Ascending aorta (tissue), 2 donors: ENCODE results near the gene FBXL17. TPM values are rescaled to one million over a fixed set of nuclear protein-coding genes. Genes with fewer than 3 reads are reported as not detected.
"Not testable (repeated sequence)": the region's sequence is repeated elsewhere in the genome, so short reads cannot be mapped to it uniquely, and the experiment has no call there.

ENCODE experiments used
- DNase-seq, 2 donors: peaks; one replicate each; pipeline ENCODE4 v3.0.0-alpha.2; 2019; ENCODE audit warnings: low spot score in 2 of 2
- H3K27ac ChIP-seq, 2 donors: fragments of 200-600 bp; sonication (generic); one replicate each; pipeline ENCODE4 v1.5.1; 2016 to 2017; ENCODE audit warnings: mild to moderate bottlenecking in 1 of 2
- H3K27me3 ChIP-seq: fragments of 200-600 bp; sonication (generic); one replicate; pipeline ENCODE4 v1.5.1; 2017
- H3K36me3 ChIP-seq, 2 donors: fragments of 200-600 bp; sonication (generic); one replicate each; pipeline ENCODE4 v1.5.1; 2016
- H3K4me1 ChIP-seq, 2 donors: fragments of 200-600 bp; sonication (generic); one replicate each; pipeline ENCODE4 v1.5.1; 2016 to 2017; ENCODE audit warnings: mild to moderate bottlenecking in 1 of 2
- H3K4me3 ChIP-seq, 2 donors: fragments of 200-600 bp; sonication (generic); one replicate each; pipeline ENCODE4 v1.5.1; 2016 to 2017; ENCODE audit warnings: mild to moderate bottlenecking in 1 of 2
- H3K9me3 ChIP-seq, 2 donors: fragments of 200-600 bp; sonication (generic); one replicate each; pipeline ENCODE4 v1.5.1; 2016
- intact Hi-C: fragments of 100-400 bp; cut with DNase I; formaldehyde crosslinking; loops from one replicate; pipeline ENCODE4 v1.15.1; 2023
- total RNA-seq: library from RNA; depleted of rRNA; stranded (reverse); fragments of >200 nt; gene quantifications from one replicate; pipeline ENCODE4 v1.1.0, GENCODE V29; 2016
- TF ChIP-seq, protein P1 (sequence below), 3 experiments: fragments of 200-600 bp in 2 of 3; fragments of 450-650 bp in 1 of 3; sonication (generic) in 2 of 3; IDR thresholded peaks; one replicate each; pipeline ENCODE4 v1.5.1; 2016 to 2019; ENCODE audit warnings: antibody characterized with exemption in 3 of 3, mild to moderate bottlenecking in 1 of 3, moderate library complexity in 1 of 3

FBXL17 gene
- total RNA-seq, 1 donor from 2014 or later, result 13.6 TPM

DNA sequence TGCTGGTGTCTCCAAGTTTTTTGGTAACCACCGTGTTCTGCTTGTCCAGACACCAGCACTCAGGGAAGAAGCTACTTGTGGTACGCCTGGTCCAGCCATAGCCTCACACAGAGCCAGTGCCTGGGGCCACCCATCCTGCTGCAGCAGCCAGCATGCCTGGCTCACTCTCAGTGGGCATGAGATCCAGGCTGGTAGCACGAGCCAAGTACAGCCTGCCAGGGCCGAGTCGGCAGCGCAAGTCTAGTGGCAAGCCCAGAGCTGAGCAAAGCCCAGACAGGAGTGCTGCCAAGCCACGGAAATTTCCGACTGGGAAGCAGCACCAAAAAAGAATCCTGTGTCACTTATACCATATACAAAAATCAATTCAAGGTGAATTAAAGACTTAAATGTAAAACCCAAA, 36.3 kb upstream of the FBXL17 start:
- H3K27me3 ChIP-seq, result no peaks in the 10 kb centered on the region
- no peaks in the 10 kb centered on the region for H3K4me1 ChIP-seq
- intact Hi-C loops, result no loop called here
- no peak overlapping the region for H3K4me3 ChIP-seq
- TF ChIP-seq, protein P1, sequence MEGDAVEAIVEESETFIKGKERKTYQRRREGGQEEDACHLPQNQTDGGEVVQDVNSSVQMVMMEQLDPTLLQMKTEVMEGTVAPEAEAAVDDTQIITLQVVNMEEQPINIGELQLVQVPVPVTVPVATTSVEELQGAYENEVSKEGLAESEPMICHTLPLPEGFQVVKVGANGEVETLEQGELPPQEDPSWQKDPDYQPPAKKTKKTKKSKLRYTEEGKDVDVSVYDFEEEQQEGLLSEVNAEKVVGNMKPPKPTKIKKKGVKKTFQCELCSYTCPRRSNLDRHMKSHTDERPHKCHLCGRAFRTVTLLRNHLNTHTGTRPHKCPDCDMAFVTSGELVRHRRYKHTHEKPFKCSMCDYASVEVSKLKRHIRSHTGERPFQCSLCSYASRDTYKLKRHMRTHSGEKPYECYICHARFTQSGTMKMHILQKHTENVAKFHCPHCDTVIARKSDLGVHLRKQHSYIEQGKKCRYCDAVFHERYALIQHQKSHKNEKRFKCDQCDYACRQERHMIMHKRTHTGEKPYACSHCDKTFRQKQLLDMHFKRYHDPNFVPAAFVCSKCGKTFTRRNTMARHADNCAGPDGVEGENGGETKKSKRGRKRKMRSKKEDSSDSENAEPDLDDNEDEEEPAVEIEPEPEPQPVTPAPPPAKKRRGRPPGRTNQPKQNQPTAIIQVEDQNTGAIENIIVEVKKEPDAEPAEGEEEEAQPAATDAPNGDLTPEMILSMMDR (IDR thresholded peaks at IDR 0.05), result no peak
- no peaks in the 10 kb centered on the region for H3K36me3 ChIP-seq
- no peaks in the 10 kb centered on the region for H3K9me3 ChIP-seq
- peak; percentile 16 to 65 for DNase-seq
- no peak overlapping the region for H3K27ac ChIP-seq

- Histone ChIP-seq H3K4me1 (no peaks in the 10 kb centered on the region), H3K36me3 (no peaks in the 10 kb centered on the region), H3K9me3 (no peaks in the 10 kb centered on the region), H3K27ac (no peak overlapping the region), H3K27me3 (no peaks in the 10 kb centered on the region), H3K4me3 (no peak overlapping the region)
- DNase-seq, result no peak
- TF ChIP-seq, protein P1 (IDR thresholded peaks at IDR 0.05), result no peak
- intact Hi-C loops, result no loop called here
These were observed 35.3 kb upstream of the FBXL17 start for GRCh38 chr5:108417166-108417670.

GRCh38 chr5:108415726-108416125, 33.8 kb upstream of the FBXL17 start:
- intact Hi-C loops, result no loop called here
- Histone ChIP-seq H3K9me3 (no peaks in the 10 kb centered on the region), H3K36me3 (no peaks in the 10 kb centered on the region), H3K27ac (no peak overlapping the region), H3K4me1 (no peaks in the 10 kb centered on the region), H3K4me3 (no peak overlapping the region), H3K27me3 (no peaks in the 10 kb centered on the region)
- TF ChIP-seq, protein P1 (IDR thresholded peaks at IDR 0.05), result no peak
- DNase-seq, result no peak

- H3K4me1 ChIP-seq, result no peaks in the 10 kb centered on the region
- no peaks in the 10 kb centered on the region for H3K27me3 ChIP-seq
- H3K4me3 ChIP-seq, result no peak overlapping the region
- no peaks in the 10 kb centered on the region for H3K36me3 ChIP-seq
- no peak overlapping the region for H3K27ac ChIP-seq
- DNase-seq, result no peak
- TF ChIP-seq, protein P1 (IDR thresholded peaks at IDR 0.05), result no peak
- intact Hi-C loops, result no loop called here
- no peaks in the 10 kb centered on the region for H3K9me3 ChIP-seq
These were observed 27.9 kb upstream of the FBXL17 start for GRCh38 chr5:108409786-108410185.

DNA sequence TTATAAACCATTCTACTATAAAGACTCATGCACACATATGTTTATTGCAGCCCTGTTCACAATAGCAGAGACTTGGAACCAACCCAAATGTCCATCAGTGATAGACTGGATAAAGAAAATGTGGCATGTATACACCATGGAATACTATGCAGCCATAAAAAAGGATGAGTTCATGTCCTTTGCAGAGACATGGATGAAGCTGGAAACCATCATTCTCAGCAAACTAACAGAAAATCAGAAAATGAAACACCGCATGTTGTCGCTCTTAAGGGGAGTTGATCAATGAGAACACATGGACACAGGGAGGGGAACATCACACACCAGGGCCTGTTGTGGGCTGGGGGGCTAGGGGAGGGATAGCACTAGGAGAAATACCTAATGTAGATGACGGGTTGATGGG, 23.3 kb upstream of the FBXL17 start:
- intact Hi-C loops, H3K4me1 ChIP-seq, H3K9me3 ChIP-seq, H3K27me3 ChIP-seq, H3K4me3 ChIP-seq, H3K36me3 ChIP-seq, H3K27ac ChIP-seq, DNase-seq: not testable (repeated sequence)

DNA sequence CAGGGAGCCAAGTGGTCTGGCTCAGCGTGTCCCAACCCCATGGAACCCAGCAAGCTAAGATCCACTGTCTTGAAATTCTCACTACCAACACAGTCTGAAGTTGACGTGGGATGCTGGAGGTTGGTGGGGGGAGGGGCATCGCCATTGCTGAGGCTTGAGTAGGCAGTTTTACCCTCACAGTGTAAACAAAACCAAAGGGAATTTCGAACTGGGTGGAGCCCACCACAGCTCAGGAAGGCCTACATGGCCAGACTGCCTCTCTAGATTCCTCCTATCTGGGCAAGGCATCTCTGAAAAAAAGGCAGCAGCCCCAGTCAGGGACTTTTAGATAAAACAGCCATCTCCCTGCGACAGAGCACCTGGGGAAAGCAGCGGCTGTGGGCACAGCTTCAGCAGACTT, 17.1 kb upstream of the FBXL17 start:
- intact Hi-C loops, result no loop called here
- Histone ChIP-seq H3K4me3 (no peak overlapping the region), H3K27ac (no peak overlapping the region), H3K27me3 (no peaks in the 10 kb centered on the region), H3K4me1 (no peaks in the 10 kb centered on the region), H3K36me3 (no peaks in the 10 kb centered on the region), H3K9me3 (no peaks in the 10 kb centered on the region)
- DNase-seq, result no peak
- TF ChIP-seq, protein P1 (IDR thresholded peaks at IDR 0.05), result no peak

- intact Hi-C loops, H3K36me3 ChIP-seq, DNase-seq, H3K4me3 ChIP-seq, H3K27me3 ChIP-seq, H3K9me3 ChIP-seq, H3K27ac ChIP-seq, H3K4me1 ChIP-seq: not testable (repeated sequence)
These were observed 14.9 kb upstream of the FBXL17 start for GRCh38 chr5:108396837-108397236.
